Measurements from ENCODE around the gene IRF4. TPM values are rescaled to one million over a fixed set of nuclear protein-coding genes. Genes with fewer than 3 reads are reported as not detected.

Gene IRF4
- total RNA-seq, 1 donor from 2014 or later, result 0.04 TPM

DNA sequence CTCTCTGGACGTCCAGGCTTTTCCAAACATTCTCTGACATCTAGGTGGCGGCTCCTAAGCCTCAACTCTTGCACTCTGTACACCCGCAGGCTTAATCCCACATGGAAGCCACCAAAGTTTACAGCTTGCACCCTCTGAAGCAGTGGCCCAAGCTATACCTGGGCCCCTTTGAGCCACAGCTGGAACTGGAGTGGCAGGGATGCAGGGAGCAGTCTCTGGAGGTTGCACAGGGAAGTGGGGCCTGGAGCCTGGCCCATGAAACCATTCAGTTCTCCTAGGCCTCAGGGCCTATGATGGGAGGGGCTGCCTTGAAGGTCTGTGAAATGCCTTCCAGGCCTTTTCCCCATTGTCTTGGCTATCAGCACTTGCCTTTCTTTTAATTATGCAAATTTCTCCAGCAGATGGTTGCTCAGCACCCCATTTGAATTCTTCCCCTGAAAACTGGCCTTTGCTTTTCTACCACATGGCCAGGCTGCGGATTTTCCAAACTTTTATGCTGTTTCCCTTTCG is 64.9 kb downstream of the IRF4 start:
- Histone ChIP-seq H3K36me3 (ENCODE audit: control insufficient read depth, insufficient read depth, low read length) (no peaks in the 10 kb centered on the region), H3K4me3 (ENCODE audit: low read depth, low read length) (no peak overlapping the region), H3K27me3 (ENCODE audit: control insufficient read depth, insufficient read depth, low read length) (no peaks in the 10 kb centered on the region)
- no peak for DNase-seq (ENCODE audit: low read depth)
- TF ChIP-seq, protein P1, sequence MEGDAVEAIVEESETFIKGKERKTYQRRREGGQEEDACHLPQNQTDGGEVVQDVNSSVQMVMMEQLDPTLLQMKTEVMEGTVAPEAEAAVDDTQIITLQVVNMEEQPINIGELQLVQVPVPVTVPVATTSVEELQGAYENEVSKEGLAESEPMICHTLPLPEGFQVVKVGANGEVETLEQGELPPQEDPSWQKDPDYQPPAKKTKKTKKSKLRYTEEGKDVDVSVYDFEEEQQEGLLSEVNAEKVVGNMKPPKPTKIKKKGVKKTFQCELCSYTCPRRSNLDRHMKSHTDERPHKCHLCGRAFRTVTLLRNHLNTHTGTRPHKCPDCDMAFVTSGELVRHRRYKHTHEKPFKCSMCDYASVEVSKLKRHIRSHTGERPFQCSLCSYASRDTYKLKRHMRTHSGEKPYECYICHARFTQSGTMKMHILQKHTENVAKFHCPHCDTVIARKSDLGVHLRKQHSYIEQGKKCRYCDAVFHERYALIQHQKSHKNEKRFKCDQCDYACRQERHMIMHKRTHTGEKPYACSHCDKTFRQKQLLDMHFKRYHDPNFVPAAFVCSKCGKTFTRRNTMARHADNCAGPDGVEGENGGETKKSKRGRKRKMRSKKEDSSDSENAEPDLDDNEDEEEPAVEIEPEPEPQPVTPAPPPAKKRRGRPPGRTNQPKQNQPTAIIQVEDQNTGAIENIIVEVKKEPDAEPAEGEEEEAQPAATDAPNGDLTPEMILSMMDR (IDR thresholded peaks at IDR 0.05; ENCODE audit: insufficient read depth, low read length, poor library complexity, severe bottlenecking), result no peak

DNA sequence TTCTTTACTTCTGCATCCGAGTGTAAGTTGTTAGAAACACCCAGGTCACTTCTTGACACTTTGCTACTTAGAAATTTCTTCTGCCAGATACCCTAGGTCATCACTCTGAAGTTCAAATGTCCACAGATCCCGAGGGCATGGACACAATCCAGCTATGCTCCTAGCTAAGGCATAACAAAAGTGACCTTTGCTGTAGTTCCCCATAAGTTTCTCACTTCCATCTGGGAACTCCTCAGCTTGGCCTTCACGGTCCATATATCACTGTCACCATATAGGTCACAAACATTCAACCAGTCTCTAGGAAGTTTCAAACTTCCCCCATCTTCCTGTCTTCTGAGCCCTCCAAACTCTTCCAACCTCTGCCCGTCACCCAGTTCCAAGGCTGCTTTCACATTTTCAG is 65.3 kb downstream of the IRF4 start:
- H3K27me3 ChIP-seq (ENCODE audit: control insufficient read depth, insufficient read depth, low read length), result no peaks in the 10 kb centered on the region
- H3K4me3 ChIP-seq (ENCODE audit: low read depth, low read length), result no peak overlapping the region
- H3K36me3 ChIP-seq (ENCODE audit: control insufficient read depth, insufficient read depth, low read length), result no peaks in the 10 kb centered on the region
- TF ChIP-seq, protein P1 (IDR thresholded peaks at IDR 0.05; ENCODE audit: insufficient read depth, low read length, poor library complexity, severe bottlenecking), result no peak
- DNase-seq (ENCODE audit: low read depth), result no peak

Other genes starting within 250 kb of the IRF4 start
- 35.1 and 35.9 TPM in 2 replicates for gene DUSP22, start 99.3 kb upstream of the IRF4 start, total RNA-seq

Data from kidney epithelial cell (primary cell).